ENCODE data around the gene ADAM8. TPM values are rescaled to one million over a fixed set of nuclear protein-coding genes. Genes with fewer than 3 reads are reported as not detected.
"Not testable (repeated sequence)": the region's sequence is repeated elsewhere in the genome, so short reads cannot be mapped to it uniquely, and the experiment has no call there.

The ADAM8 gene
- total RNA-seq, 1 donor from 2014 or later: 1.6 TPM

GRCh38 chr10:133249975-133250754, 26.5 kb downstream of the ADAM8 start:
- no peak for DNase-seq (ENCODE audit: low read depth)

- no peak for DNase-seq (ENCODE audit: low read depth)
Measured at GRCh38 chr10:133249094-133249780, 27.4 kb downstream of the ADAM8 start.

- DNase-seq (ENCODE audit: low read depth): no peak
Measured at GRCh38 chr10:133248334-133248715, 28.3 kb downstream of the ADAM8 start.

- no peak for DNase-seq (ENCODE audit: low read depth)
Measured at GRCh38 chr10:133247681-133248333, 28.9 kb downstream of the ADAM8 start.

- DNase-seq (ENCODE audit: low read depth): no peak
Measured at GRCh38 chr10:133246236-133246626, 30.4 kb downstream of the ADAM8 start.

GRCh38 chr10:133245439-133246235, 31.0 kb downstream of the ADAM8 start:
- no peak for DNase-seq (ENCODE audit: low read depth)

- no peak for DNase-seq (ENCODE audit: low read depth)
Measured at GRCh38 chr10:133243593-133243992, 33.1 kb downstream of the ADAM8 start.

GRCh38 chr10:133242611-133243356, 33.9 kb downstream of the ADAM8 start:
- DNase-seq (ENCODE audit: low read depth): no peak

GRCh38 chr10:133241501-133242205, 35.0 kb downstream of the ADAM8 start:
- DNase-seq (ENCODE audit: low read depth): no peak

GRCh38 chr10:133239990-133240389, 36.7 kb downstream of the ADAM8 start:
- no peak for DNase-seq (ENCODE audit: low read depth)

- no peak for DNase-seq (ENCODE audit: low read depth)
Measured at GRCh38 chr10:133238466-133238804, 38.2 kb downstream of the ADAM8 start.

- no peak for DNase-seq (ENCODE audit: low read depth)
Measured at GRCh38 chr10:133237588-133238465, 38.8 kb downstream of the ADAM8 start, which contains the start of gene VENTX. VENTX (plus strand) TSS chr10:133237855; CDS start chr10:133237915, 60 bp downstream.

GRCh38 chr10:133237241-133237587, 39.5 kb downstream of the ADAM8 start:
- DNase-seq (ENCODE audit: low read depth): no peak

- no peak for DNase-seq (ENCODE audit: low read depth)
Measured at GRCh38 chr10:133236401-133237240, 40.0 kb downstream of the ADAM8 start.

- no peak for DNase-seq (ENCODE audit: low read depth)
Measured at GRCh38 chr10:133235932-133236331, 40.7 kb downstream of the ADAM8 start.

- DNase-seq (ENCODE audit: low read depth): no peak
Measured at GRCh38 chr10:133235265-133235855, 41.3 kb downstream of the ADAM8 start.

- not testable (repeated sequence) for DNase-seq (ENCODE audit: low read depth)
Measured at GRCh38 chr10:133234796-133235195, 41.9 kb downstream of the ADAM8 start.

GRCh38 chr10:133231946-133232574, 44.6 kb downstream of the ADAM8 start:
- DNase-seq (ENCODE audit: low read depth): no peak

Measured in renal cortical epithelial cell (primary cell).